ENCODE data around the gene VWA1. TPM values are rescaled to one million over a fixed set of nuclear protein-coding genes. Genes with fewer than 3 reads are reported as not detected.

VWA1 gene
- polyA plus RNA-seq, 1 of the 3 experiments (the other 2 are of a cell fraction), result 7.4 TPM

GRCh38 chr1:1489231-1489630, 53.7 kb downstream of the VWA1 start (continued):
- TF ChIP-seq TEAD4 (IDR thresholded peaks at IDR 0.05; ENCODE audit: borderline replicate concordance, insufficient read depth) (no peak), CHD2 (IDR thresholded peaks at IDR 0.05; ENCODE audit: low read length, partially characterized antibody) (no peak), MXI1 (IDR thresholded peaks at IDR 0.05; ENCODE audit: low read depth, low read length) (no peak), JUND (IDR thresholded peaks at IDR 0.05) (no peak)

GRCh38 chr1:1489861-1490260, 54.4 kb downstream of the VWA1 start:
- no peaks in the 10 kb centered on the region for H4K20me1 ChIP-seq (ENCODE audit: insufficient read depth)
- H3K4me1 ChIP-seq (ENCODE audit: control insufficient read depth in 1 of 2, insufficient read depth in 2 of 2, low read depth in 1 of 2, low read length in 1 of 2), result no peaks in the 10 kb centered on the region
- H3K9me2 ChIP-seq, result no peaks in the 10 kb centered on the region
- H3K9ac ChIP-seq, result no peak overlapping the region
- no peak for DNase-seq
- H3K79me2 ChIP-seq (ENCODE audit: insufficient read depth), result no peaks in the 10 kb centered on the region
- no peaks in the 10 kb centered on the region for H3F3A ChIP-seq (replicated peaks; ENCODE audit: insufficient read depth)
- H3K27ac ChIP-seq (ENCODE audit: low read depth in 2 of 2, low read length in 1 of 2), result no peak overlapping the region
- H2AFZ ChIP-seq (ENCODE audit: low read depth), result no peak overlapping the region
- H3K36me3 ChIP-seq (replicated peaks in 1 of 2; ENCODE audit: control insufficient read depth in 1 of 2, insufficient read depth in 2 of 2, low read length in 1 of 2), result peaks cover 26 to 31% of the 10 kb centered on the region in 2 experiments
- H3K4me2 ChIP-seq, result no peak overlapping the region
- H3K4me3 ChIP-seq (ENCODE audit: low read depth in 2 of 2, low read length in 1 of 2), result no peak overlapping the region
- H3K9me3 ChIP-seq, result no peaks in the 10 kb centered on the region
- POLR2A ChIA-PET, result no interaction called here
- WGBS (ENCODE audit: low lambda C conversion rate), result 94% methylated on average over 5 of the region's 19 CpGs
- CTCF ChIA-PET, result interaction anchor here (2.2 kb wide), 1 partner anchor 16 kb away, joined by 5 read pairs; no protein-coding TSS in a partner anchor
- TF ChIP-seq ELF1 (IDR thresholded peaks at IDR 0.05), result no peak
- no peak for TF ChIP-seq YY1 (IDR thresholded peaks at IDR 0.05; ENCODE audit: low read depth)
- TF ChIP-seq GATA2 (CRISPR knock-in tag; IDR thresholded peaks at IDR 0.05), result no peak
- no peak for TF ChIP-seq RFX5 (IDR thresholded peaks at IDR 0.05; ENCODE audit: low read length)
- TF ChIP-seq MEF2A (IDR thresholded peaks at IDR 0.05; ENCODE audit: borderline replicate concordance, low read depth), result no peak
- no peak for TF ChIP-seq TEAD4 (IDR thresholded peaks at IDR 0.05; ENCODE audit: borderline replicate concordance, insufficient read depth)
- no peak for TF ChIP-seq USF1 (IDR thresholded peaks at IDR 0.05; ENCODE audit: borderline replicate concordance, low read depth)
- TF ChIP-seq TAF1 (IDR thresholded peaks at IDR 0.05; ENCODE audit: borderline replicate concordance, low read depth, low read length), result no peak
- no peak for TF ChIP-seq PBX3 (IDR thresholded peaks at IDR 0.05)
- TF ChIP-seq EZH2phosphoT487 (IDR thresholded peaks at IDR 0.05; ENCODE audit: borderline replicate concordance, low read depth), result no peak
- TF ChIP-seq RXRA (IDR thresholded peaks at IDR 0.05; ENCODE audit: borderline replicate concordance, low read depth), result no peak
- no peak for TF ChIP-seq MXI1 (IDR thresholded peaks at IDR 0.05; ENCODE audit: low read depth, low read length)
- TF ChIP-seq FOSL2 (IDR thresholded peaks at IDR 0.05; ENCODE audit: borderline replicate concordance, low read depth), result no peak
- TF ChIP-seq EP300 (IDR thresholded peaks at IDR 0.05; ENCODE audit: borderline replicate concordance in 1 of 2, low read depth in 1 of 2, low read length in 1 of 2), result no peak
- TF ChIP-seq RCOR1 (IDR thresholded peaks at IDR 0.05; ENCODE audit: low read length), result no peak
- H3K27me3 ChIP-seq (ENCODE audit: insufficient read depth), result no peaks in the 10 kb centered on the region
